ENCODE measurements around the gene ERH. TPM values are rescaled to one million over a fixed set of nuclear protein-coding genes. Genes with fewer than 3 reads are reported as not detected.

The ERH gene
- total RNA-seq, 6 experiments from 2014 or later, result 46.0 to 71.7 (median 68.5) TPM

- H3K36me3 ChIP-seq, result no peaks in the 10 kb centered on the region
- TF ChIP-seq POLR2A (IDR thresholded peaks at IDR 0.05) (no peak), CTCF (IDR thresholded peaks at IDR 0.05) (no peak)
- H3K27ac ChIP-seq, result no peak overlapping the region
- DNase-seq (no peak), ATAC-seq (no peak)
- no peaks in the 10 kb centered on the region for H3K27me3 ChIP-seq
- H3K4me3 ChIP-seq, result no peak overlapping the region
- intact Hi-C loops (cut with DNase I), result no loop called here
- WGBS (ENCODE audit: insufficient coverage, low coverage, low lambda C conversion rate, missing lambda C conversion rate), result 91% methylated on average over 2 of the region's 2 CpGs
- peaks cover 0 to 4% (median 0%) of the 10 kb centered on the region in 4 donors for H3K4me1 ChIP-seq
- H3K9me3 ChIP-seq, result no peaks in the 10 kb centered on the region
Observed at GRCh38 chr14:69432364-69432763, 34.3 kb upstream of the ERH start.

GRCh38 chr14:69430306-69430939, 32.3 kb upstream of the ERH start:
- Histone ChIP-seq H3K4me3 (no peak overlapping the region), H3K27me3 (no peaks in the 10 kb centered on the region), H3K9me3 (no peaks in the 10 kb centered on the region), H3K27ac (no peak overlapping the region), H3K36me3 (peaks cover 0 to 7% (median 0%) of the 10 kb centered on the region in 4 donors), H3K4me1 (peaks cover 0 to 4% (median 0%) of the 10 kb centered on the region in 4 donors)
- ATAC-seq (peak; percentile 55 to 81 (median 70)), DNase-seq (no peak)
- WGBS (ENCODE audit: insufficient coverage, low coverage, low lambda C conversion rate, missing lambda C conversion rate), result 33% methylated on average over 1 of the region's 1 CpG
- no peak for TF ChIP-seq CTCF (IDR thresholded peaks at IDR 0.05)
- TF ChIP-seq POLR2A (IDR thresholded peaks at IDR 0.05), result no peak
- intact Hi-C loops (cut with DNase I), result no loop called here

DNA sequence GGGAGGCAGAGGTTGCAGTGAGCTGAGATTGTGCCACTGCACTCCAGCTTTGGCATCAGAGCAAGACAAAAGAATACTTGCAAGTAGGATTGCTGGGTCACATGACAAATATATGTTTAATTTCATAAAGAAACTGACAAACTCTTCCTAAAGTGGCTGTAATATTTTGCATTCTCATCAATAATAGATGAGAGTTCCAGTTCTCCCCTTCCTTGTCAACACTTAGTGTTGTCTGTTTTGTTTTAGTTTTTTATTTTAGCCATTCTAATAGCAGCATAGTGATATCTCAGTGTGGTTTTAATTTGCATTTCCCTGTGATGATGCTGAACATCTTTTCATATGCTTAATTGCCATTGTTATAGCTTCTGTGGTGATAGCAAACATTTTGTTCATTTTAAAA, 31.5 kb upstream of the ERH start:
- intact Hi-C loops (cut with DNase I), result no loop called here
- ATAC-seq (no peak), DNase-seq (no peak)
- Histone ChIP-seq H3K27me3 (no peaks in the 10 kb centered on the region), H3K4me3 (no peak overlapping the region), H3K36me3 (peaks cover 0 to 7% (median 0%) of the 10 kb centered on the region in 4 donors), H3K9me3 (no peaks in the 10 kb centered on the region), H3K4me1 (peaks cover 0 to 5% (median 0%) of the 10 kb centered on the region in 4 donors), H3K27ac (no peak overlapping the region)
- TF ChIP-seq CTCF (IDR thresholded peaks at IDR 0.05), result no peak
- TF ChIP-seq POLR2A (IDR thresholded peaks at IDR 0.05), result no peak

GRCh38 chr14:69428289-69428998, 30.3 kb upstream of the ERH start:
- intact Hi-C loops (cut with DNase I), result no loop called here
- Histone ChIP-seq H3K27me3 (no peaks in the 10 kb centered on the region), H3K4me3 (no peak overlapping the region), H3K9me3 (no peaks in the 10 kb centered on the region), H3K27ac (no peak overlapping the region), H3K4me1 (peaks cover 0 to 13% (median 0%) of the 10 kb centered on the region in 4 donors), H3K36me3 (peaks cover 0 to 7% (median 0%) of the 10 kb centered on the region in 4 donors)
- WGBS (ENCODE audit: insufficient coverage, low coverage, low lambda C conversion rate, missing lambda C conversion rate), result 78% methylated on average over 6 of the region's 6 CpGs
- ATAC-seq (peak in 3 of 4 donors; percentile 27 to 57 (median 42)), DNase-seq (no peak)
- TF ChIP-seq POLR2A (IDR thresholded peaks at IDR 0.05) (no peak), CTCF (IDR thresholded peaks at IDR 0.05) (no peak)
